GM12878 (cell line): ENCODE measurements around the gene GOLGA6L2.

Experiments used
- ATF7 ChIP-seq: fragments of 450-650 bp; IDR thresholded peaks from 2 replicates; pipeline ENCODE4 v1.6.1; 2016; ENCODE audit warnings: low read depth, mild to moderate bottlenecking
- BRCA1 ChIP-seq: IDR thresholded peaks from 2 replicates; pipeline ENCODE4 v1.6.1; 2011; ENCODE audit warnings: low read depth, low read length, improper control_type of control experiment
- EP300 ChIP-seq, 2 experiments: fragments of 150-350 bp in 1 of 2; IDR thresholded peaks; 2 replicates each; pipeline ENCODE4 v1.6.1; 2011 to 2012; ENCODE audit warnings: low read depth in 2 of 2, low read length in 2 of 2, borderline replicate concordance in 1 of 2, improper control_type of control experiment in 1 of 2, inconsistent platforms in 1 of 2; ENCODE audit not compliant: control insufficient read depth in 1 of 2
- EZH2 ChIP-seq: IDR thresholded peaks from 2 replicates; pipeline ENCODE4 v1.6.1; 2012; ENCODE audit warnings: low read depth, mild to moderate bottlenecking, control low read depth, inconsistent platforms, low read length, borderline replicate concordance; ENCODE audit not compliant: control insufficient read depth
- POLR2A ChIP-seq: IDR thresholded peaks from 2 replicates; pipeline ENCODE4 v1.6.1; 2011; ENCODE audit warnings: low read depth, mild to moderate bottlenecking, low read length
- RCOR1 ChIP-seq: conservative IDR thresholded peaks from 2 replicates; pipeline ENCODE4 v1.6.1; 2012; ENCODE audit warnings: low read depth, low read length, improper control_type of control experiment
- SP1 ChIP-seq: IDR thresholded peaks from one replicate; pipeline ENCODE4 v1.6.1; 2011; ENCODE audit warnings: low read depth, low read length
- TF ChIP-seq, protein P1 (sequence below): IDR thresholded peaks from 2 replicates; pipeline ENCODE4 v1.6.1; 2011; ENCODE audit warnings: mild to moderate bottlenecking, low read depth, low read length, moderate library complexity; ENCODE audit not compliant: insufficient replicate concordance
- TF ChIP-seq, protein P2 (sequence below): IDR thresholded peaks from 2 replicates; pipeline ENCODE4 v1.6.1; 2011; ENCODE audit warnings: low read depth, mild to moderate bottlenecking, low read length, moderate library complexity, borderline replicate concordance; ENCODE audit errors: extremely low read depth

DNA sequence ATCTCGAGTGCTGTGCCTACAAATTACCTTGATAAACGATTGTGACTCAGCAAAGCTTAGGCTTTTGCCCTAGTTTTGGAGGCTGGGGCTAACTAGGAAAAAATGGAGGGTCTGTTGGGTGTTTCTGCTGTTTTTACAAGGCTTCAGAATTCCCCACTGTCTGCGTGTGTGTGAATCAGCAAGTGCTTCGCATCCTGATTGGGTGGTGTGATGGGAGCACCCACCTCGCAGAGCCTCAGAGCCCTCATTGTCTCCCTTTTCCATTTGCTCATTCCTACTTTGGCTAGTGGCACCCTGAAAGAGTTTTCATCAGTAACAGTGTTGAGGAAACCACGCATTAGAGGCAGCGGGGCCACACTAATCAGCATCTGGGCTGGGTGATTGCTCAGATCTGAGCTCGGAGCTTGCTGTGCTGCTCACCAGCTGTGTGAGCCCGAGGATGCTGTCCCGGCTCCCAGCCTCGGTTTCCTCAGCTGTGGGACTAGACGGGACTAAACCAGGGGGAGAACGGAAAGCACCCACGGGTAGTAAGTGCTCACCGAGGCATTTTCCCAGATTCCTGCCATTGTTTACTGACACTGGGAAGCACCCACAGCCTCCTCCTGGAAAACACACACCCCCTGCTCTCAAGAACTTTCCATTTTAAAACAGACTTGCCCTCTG lies 51.9 kb downstream of the GOLGA6L2 start:
- TF ChIP-seq, protein P1, sequence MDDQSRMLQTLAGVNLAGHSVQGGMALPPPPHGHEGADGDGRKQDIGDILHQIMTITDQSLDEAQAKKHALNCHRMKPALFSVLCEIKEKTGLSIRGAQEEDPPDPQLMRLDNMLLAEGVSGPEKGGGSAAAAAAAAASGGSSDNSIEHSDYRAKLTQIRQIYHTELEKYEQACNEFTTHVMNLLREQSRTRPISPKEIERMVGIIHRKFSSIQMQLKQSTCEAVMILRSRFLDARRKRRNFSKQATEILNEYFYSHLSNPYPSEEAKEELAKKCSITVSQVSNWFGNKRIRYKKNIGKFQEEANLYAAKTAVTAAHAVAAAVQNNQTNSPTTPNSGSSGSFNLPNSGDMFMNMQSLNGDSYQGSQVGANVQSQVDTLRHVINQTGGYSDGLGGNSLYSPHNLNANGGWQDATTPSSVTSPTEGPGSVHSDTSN = no peak
- TF ChIP-seq EZH2 = no peak
- TF ChIP-seq RCOR1 = no peak
- no peak for TF ChIP-seq ATF7
- no peak for TF ChIP-seq SP1
- TF ChIP-seq, protein P2, sequence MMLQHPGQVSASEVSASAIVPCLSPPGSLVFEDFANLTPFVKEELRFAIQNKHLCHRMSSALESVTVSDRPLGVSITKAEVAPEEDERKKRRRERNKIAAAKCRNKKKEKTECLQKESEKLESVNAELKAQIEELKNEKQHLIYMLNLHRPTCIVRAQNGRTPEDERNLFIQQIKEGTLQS = no peak
- no peak for TF ChIP-seq POLR2A
- no peak for TF ChIP-seq BRCA1
- no peak for TF ChIP-seq EP300 (IDR thresholded peaks at IDR 0.05; ENCODE audit: borderline replicate concordance in 1 of 2, control insufficient read depth in 1 of 2, low read depth in 2 of 2, low read length in 2 of 2)
